Suppressor macrophage (primary cell): Measurements from ENCODE around the gene MEF2C.

Experiments
- DNase-seq, 4 experiments: peaks; one replicate each; pipeline ENCODE4 v3.0.0-alpha.2; 2020 to 2022

The MEF2C gene

DNA sequence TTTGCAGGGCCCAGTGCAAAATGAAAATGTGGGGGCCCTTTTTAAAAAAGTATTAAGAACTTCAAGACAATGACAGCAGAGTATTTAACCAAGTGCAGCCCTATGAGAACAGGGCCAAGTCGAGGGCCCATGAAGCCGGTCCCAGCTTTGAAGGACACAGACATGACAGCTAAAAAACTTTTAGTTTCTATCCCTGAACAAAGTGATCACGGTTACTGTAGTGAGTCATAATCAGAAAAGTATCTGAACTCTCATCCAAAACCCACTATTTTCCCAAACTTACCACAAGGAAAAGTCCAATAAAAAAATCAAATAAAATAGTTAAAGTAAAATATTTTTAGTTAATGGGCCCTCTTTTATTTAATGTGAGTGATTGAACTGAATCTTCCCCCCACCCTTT lies 126.0 kb downstream of the MEF2C start:
- DNase-seq = no peak

DNA sequence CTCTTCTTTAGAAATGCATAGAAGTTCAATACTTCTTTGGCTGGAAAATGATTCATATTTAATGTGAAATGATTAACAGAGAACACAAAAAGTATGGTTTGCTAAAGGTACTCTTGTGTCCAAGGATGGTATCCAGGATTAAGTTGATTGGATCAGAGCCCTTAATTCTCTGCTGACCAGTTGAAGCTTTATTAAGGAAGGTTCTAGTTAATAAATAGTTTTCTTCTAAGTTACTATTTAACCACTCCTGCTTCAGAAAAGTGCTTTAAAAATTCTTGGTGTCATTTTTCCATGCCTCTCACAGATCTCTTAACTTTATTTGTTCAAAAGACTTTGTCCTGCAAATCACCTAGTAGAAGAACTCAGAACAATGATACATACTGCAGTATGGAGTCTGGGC lies 134.3 kb downstream of the MEF2C start:
- no peak for DNase-seq

DNA sequence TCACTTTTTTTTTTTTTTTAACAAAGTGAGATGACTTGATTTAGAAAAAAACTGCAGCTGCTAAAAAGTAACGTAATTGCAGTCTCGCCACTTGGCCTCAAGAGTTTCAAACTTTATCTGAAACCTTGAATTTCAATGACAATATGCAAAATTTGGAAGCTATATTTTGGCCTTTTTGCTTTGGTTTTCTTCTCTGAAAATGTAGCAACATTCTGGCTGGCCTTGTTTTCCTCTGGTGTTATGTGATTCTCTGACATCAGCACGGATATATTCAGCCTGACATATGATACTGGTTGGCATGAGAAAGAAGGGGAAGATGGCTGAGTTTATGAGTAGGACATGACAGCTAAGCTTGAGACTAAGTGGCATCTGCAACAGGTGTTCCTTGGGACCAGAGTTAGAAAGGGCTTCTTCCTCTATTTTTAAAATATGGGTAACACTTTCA lies 136.5 kb downstream of the MEF2C start:
- no peak for DNase-seq

DNA sequence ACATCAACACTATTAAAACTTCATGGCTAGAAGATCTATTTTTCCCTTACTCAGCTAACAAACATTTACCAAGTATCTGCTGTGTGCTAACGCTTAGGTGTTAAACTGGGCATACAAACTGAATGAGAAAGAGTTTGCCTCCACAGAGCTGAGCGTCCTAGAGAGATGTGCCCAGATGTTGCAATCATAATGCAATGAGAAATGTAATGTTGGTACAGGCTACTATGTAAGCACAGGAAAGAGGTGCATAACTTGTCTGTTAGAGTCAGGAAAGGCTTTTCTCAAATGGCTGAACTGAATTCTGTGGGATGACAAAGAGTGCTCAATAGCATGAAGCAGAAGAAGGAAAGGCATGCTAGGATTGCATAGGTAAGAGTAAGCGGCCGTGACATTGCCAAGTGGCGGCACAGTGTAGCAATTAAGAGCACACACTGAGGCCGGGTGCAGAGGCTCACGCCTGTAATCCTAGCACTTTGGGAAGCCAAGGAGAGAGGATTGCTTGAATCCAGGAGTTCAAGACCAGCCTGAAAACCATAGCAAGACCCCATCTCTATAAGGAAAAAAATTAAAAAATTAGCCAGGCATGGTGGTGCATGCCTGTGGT lies 137.8 kb downstream of the MEF2C start:
- DNase-seq = no peak

DNA sequence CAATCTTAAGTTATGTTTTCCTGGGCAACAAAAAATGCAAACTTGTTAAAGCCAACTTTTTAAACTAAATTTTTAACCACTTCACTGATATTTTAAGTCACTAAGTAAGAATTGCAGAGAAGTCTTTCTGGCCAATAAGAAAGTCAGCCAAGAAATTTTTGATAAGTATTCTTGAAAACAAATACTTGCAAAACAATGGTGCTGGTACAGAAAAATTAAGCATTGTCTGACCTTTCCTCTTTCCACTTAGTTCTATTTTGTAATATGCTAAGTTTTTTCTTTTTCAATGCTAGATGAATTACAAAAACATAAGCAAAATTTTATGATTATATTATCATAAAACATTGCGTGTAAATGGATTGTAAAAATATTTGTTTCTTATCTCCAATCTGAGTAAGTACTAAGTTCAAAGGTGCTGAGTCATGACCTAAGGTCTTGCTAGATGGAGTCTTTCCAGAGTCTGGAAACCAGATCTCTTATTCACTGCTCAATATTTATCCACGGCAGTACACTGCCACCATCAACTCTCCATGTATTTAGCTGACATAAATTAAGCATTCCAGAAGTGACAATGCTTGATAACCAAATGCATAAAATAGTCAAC lies 139.7 kb downstream of the MEF2C start:
- DNase-seq = peak in 1 of 4 experiments; percentile 6

DNA sequence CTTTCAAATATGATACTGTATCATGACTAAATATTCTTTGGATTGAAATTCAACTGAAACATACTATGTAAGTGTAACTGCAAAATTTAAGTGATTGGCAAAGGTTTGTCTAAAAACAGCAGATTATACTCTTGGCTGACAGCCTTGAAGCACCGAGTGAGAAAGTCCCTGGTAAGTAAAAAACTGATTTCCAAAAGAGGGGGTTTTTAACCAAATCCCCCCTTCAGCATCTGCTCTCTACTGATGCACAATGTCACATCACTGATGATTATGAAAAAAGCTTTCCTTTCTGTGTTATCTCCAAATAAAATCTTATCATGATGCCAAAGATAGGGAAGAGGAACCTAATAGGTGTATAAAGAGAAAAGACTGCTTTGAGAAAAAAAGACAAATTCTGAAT lies 141.0 kb downstream of the MEF2C start:
- no peak for DNase-seq

DNA sequence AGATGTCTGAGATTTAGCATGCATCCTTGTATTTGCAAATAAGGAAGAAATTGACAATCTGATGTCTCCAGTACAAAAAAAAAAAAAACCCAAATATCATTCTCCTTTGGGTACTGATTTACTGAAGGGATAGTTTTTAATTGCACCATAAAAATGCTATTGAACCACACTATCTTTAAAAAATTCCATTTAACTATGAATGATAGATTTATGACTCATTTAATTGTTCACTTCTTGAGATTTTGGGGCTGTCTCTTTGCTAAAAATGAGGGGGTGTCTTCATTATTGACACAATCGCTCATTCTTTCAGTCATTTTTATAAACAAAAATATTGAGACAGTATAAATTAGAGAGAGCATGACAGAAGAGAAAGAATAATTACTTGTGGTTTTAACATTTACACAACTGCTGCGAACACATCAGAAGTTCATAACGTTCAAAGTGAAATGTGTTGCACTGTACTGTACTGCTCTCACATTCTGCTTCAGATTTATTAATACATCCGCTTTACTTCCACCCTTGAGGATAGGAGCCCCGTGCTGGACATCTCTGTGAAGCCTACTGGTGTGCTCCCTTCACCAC lies 142.3 kb downstream of the MEF2C start:
- DNase-seq = no peak

DNA sequence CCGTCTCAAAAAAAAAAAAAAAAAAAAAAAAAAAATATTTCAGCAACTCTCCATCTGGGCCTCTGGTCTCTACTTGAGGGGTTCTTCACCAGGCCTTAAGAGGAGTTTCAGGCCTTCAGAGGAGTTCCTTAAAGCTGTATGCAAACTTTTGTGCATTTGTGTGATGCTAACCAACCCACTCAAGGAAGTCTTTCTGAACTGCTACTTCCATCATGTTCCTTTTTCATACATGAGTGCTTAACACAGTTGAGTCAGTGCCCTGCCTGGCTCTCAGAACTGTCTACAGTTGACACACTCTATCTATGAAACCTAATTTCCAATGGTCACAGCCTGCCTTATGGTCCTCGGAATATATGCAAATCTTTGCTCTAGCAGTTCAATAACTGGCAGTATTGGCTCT lies 146.5 kb downstream of the MEF2C start:
- peak in 3 of 4 experiments; percentile 23 to 61 (median 52) for DNase-seq

DNA sequence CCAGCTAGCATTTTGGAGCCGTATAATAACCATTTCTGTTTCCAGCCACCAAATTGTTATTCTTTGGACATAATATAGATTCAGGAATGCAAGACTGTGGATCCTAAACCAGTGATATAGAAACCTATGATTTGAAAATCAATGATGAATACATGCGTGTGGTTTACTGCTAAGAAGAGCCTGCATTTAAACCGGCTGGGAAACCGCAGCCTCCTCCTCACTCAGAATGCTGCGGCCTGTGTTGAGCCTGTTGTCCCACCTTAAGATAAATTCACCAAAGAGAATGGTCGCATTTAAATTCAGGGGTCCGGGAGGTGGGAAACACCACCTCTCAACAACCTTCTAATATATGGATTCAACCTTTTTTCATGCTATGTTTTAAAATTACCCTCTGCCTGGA lies 148.0 kb downstream of the MEF2C start:
- peak in 1 of 4 experiments; percentile 7 for DNase-seq

DNA sequence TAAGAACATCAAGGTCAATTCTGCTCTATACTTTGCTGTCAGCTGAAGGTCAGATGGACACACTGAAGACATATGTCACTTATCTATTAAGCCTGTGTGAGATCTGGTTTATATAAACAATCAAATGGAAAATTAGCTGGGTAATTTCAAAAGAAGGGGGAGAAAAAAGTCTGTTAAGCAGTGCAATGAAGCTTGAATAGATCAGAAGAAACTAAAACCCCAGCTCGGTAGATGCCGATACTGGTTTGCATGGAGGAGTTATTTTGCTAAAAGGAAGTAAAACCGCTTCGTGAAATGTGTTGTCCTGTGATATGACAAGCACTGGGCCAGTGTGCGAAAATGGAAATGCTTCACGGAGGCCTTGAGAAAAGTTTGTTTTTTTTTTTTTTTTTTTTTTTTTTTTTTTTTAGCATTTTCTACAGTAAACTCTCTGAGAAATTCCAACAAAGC lies 148.8 kb downstream of the MEF2C start:
- DNase-seq = peak; percentile 69 to 88 (median 78)

DNA sequence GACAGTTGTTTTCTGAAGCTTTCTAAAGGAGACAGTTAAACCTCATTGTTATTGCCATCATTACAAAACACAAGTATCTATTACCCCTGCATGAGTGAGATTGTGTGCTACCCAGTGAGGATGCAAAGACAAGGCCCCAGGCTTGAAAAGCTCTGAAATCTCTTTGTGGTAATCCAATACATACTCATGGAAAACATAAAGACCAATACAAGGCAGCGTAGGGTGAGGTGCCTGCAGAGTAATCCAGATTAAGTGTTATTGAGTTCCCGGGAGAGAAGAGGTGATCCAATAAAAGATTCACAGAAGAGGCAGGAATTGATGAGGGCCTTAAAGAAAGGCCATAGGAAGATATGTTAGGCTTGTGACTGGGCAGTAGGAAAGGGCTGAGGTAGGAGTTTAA lies 150.1 kb downstream of the MEF2C start:
- no peak for DNase-seq

DNA sequence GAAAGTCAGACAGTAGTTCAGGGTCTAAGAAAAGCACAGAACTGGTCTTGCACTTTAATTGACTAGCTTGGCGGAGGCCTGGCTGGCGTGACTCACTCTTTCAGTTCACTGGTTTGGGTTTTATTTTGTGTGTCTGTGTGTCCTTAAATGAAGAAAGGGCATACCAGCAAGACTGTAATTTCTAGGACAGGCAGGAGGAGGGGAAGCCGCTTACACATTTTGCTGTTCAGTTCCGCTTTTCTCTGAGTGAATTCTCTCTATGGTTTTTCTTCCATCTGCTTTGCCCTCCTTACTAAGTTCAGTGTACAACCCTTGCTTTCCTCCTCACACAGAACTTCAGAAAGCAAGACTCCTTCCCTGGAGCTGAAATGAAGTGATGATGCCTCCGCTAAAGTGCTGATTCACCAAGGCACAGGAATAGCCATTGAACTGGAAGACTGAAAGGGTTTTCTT lies 150.8 kb downstream of the MEF2C start:
- DNase-seq = peak; percentile 76 to 89 (median 81)

DNA sequence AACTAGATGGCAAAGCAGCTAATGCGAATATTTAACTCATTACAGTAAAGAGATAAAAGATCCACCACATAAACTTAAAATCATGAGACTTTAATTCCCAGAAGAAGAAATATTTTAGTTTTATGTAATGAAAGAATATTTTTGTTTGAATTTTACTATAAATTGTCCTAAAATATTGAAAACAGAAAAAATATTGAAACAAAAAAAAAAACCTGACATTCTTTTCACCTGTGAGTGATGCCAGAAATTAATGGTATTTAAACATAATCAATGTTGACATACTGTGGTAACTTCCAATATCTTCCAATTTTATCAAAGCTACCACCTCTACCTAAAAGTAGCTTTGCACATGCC lies 153.2 kb downstream of the MEF2C start:
- DNase-seq = no peak

DNA sequence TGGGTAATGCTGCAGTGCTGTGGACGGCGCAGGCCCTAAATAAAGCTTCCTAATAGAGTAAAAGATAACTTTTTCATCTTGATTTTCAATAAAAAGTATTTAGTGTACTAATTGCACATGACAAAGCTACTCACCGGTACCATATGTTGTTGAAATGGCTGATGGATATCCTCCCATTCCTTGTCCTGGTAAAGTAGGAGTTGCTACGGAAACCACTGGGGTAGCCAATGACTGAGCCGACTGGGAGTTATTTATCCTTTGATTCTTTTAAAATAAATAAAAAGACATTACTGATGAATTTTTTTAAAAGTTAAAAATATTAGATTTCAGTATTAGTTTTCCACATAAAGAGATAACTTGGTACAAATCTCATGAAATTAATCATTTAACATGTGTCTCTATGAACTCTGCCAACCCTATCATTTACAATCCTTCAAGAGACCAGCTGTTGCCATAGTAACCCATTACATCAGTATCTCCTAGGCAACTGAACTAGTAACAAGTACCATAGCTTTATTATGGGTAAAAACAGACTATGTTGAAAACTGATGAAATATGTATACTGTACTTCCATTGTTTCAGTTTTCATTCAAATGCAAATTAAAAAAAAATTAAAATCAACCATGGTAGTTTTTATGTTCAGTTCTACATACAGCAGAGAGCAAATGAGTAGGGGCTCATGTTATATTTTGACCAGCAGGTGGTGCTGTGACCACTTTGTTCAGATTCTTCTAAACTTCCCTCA lies 153.7 kb downstream of the MEF2C start:
- peak; percentile 83 to 93 (median 89) for DNase-seq

DNA sequence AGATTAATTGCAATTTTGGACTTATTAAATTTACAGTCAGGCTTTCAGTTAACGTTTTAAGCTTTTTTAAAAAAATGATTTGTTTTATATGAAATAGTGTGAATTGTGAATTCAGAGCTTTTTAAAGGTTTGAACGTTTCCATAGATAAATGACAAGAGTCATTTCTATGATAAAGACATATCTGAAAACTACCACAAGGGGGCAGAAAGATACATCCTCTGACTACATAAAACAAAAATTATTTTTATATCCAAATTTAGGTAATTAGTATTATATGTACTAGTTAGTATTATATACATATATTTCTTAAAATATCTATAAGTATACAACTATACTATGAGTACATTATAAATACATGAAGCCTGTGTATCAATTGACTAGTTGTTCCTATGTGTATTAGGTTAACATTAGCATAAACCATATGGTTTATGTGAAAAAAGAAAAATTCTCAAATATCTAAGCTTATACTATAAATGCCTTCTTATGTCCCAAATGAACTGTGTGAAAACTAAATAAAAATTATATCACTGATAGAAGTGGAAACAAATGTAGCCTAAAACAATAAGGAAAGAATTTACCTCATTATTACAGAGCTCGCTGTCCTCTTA lies 155.2 kb downstream of the MEF2C start:
- DNase-seq = peak in 2 of 4 experiments; percentile 52 to 74

DNA sequence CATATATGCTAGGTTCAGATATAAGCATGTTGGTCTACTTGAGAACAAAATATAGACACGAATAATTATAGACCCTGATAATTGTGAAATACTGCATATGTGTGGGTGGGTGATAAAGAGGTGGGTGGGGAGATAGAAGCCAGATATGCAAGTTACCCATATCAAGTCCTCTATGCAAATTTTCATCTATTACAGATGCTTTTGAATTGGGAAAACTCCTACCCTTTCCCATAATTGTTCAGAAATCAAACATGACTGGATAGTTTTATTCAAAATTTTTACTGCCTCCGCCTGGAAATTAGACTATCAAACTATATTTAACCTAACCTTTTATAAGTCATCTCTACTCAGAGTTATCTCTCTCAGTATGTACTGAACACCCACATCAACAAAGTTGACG lies 157.5 kb downstream of the MEF2C start:
- DNase-seq = no peak

DNA sequence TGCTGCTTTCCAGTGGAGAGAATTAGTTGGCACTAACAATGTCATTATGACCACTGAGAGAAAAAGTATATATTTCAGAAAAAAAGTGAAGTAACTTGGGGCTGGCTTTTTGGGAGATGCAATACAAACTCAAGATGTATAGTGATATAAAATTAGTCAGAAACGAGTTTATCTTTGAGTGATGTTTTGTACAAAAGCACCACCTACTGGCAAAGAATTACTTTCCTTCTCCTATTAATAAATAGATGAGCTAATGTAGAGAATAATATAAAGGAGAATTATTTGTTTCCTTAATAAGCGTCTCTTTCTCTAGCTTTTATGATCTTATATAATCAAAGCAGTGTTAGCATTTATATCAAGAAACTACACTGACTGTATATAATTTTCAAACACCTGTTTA lies 158.8 kb downstream of the MEF2C start:
- peak in 1 of 4 experiments; percentile 13 for DNase-seq

DNA sequence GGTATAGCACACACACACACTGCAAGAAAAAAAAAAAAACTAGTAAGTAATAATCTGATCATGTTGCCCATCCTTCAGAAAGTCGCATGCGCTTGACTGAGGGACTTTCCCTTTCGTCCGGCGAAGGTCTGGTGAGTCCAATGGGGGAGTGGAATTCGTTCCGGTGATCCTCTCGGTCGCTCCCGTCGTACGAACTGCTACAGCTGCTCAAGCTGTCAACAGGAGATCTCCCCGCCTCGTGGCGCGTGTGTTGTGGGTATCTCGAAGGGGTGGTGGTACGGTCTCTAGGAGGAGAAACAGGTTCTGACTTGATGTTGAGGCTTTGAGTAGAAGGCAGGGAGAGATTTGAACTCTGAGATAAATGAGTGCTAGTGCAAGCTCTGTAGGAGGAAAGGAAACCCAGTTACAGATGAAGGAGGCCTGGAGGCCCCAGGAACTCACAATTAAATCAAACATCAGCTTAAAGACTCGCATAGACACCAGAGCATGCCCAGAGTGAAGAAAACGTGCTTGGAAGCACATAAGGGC lies 160.4 kb downstream of the MEF2C start:
- no peak for DNase-seq

DNA sequence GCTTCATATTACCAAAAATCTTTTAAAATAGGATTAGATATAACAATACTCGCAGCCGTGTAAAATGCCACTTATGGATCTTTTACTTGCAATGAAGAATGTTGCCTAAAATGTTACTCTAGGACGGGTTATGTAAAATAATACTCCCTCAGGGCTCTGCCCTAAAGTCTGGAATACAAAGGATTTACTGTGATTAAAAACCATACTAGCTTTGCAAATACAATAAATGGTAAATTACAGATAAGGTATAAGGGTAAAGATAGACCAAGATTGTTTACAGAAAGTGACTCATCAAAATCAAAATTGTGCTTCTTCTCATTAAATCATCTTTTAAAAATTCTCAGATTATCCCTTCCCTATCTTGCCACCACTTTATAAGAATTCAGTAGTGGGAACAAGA lies 163.6 kb downstream of the MEF2C start:
- no peak for DNase-seq

DNA sequence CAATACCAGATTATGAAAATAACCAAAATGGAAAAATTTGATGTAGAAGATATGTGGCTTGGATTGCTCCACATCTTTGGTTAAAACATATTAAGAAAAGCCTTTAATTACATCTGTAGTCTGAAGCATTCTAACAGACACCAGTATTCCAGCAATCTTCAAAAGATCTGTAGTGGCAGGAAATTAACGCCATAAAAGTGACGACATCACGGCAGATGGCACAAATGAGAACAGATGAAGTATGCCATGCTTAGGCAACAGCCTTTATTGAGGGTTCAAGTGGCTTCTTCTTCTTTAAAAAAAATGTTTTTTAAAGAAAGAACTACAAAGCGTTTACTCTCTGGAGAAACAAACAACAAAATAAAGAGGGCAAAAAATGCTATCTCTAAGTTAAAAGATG lies 164.2 kb downstream of the MEF2C start:
- no peak for DNase-seq

DNA sequence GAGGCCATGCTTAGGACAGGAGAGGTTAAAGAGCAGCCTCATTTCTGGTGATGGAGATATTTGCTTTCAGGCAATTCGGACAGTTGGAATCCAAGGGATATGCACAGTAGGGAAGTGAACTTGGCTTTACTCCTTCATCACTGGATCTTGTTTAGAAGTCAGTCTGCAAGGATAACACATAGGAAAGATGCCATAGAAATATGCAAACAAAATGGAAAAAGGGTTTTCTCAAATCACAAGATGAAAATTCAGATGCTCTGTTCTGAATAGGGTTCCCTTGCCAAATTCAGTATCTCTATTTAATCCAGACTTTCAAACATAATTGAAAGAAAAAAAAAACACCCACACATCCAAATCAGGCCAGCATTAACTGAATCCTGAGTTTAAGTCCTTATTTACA lies 166.9 kb downstream of the MEF2C start:
- DNase-seq = no peak

DNA sequence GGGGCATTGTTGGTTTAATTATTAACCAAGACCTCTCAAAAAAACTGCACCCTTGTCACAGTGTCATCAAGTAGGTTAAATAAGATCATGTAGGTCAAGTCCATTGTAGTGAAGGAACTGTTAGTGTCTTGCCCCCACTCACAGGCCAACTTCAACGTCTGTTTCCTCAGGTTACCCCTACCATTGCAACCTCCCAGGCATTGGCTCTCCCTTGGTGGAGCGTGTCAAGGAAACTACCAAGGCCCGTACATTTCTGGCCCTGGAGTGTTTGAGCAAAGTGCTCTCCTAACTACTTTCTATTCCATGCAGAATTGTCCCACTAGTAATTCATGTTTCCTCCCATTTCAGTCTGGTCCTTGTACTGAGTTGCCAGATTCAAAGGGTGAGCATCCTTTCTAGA lies 167.5 kb downstream of the MEF2C start:
- DNase-seq = no peak

DNA sequence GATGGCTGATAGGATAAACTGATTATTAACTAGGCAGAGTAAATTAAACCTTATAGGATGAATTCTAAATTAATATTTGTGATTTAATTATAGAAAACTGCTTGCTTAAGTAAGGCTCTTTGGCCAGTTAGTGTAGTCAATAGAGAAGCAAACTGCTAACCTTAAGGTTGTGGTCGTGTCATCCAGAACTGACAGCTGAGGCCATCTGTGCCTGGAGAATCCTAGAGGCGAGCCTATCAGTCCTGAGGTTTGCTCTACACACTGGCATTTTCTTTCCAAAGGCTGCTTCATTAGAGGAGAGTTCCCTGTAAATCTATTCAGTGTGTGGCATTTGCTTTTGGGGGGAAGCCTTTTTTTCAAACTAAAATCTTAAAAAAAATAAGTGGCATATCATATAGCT lies 169.2 kb downstream of the MEF2C start:
- no peak for DNase-seq
